GM21786 (cell line): ENCODE measurements around the gene TAC3.
A peak's percentile ranks its signal among the peaks of the same experiment; 100 is the strongest.

Experiments used
- ATAC-seq: cut with Tn5 transposase; IDR thresholded peaks from one replicate; pipeline ENCODE4 v1.9.1; 2021; ENCODE audit not compliant: unreplicated experiment

The TAC3 gene

DNA sequence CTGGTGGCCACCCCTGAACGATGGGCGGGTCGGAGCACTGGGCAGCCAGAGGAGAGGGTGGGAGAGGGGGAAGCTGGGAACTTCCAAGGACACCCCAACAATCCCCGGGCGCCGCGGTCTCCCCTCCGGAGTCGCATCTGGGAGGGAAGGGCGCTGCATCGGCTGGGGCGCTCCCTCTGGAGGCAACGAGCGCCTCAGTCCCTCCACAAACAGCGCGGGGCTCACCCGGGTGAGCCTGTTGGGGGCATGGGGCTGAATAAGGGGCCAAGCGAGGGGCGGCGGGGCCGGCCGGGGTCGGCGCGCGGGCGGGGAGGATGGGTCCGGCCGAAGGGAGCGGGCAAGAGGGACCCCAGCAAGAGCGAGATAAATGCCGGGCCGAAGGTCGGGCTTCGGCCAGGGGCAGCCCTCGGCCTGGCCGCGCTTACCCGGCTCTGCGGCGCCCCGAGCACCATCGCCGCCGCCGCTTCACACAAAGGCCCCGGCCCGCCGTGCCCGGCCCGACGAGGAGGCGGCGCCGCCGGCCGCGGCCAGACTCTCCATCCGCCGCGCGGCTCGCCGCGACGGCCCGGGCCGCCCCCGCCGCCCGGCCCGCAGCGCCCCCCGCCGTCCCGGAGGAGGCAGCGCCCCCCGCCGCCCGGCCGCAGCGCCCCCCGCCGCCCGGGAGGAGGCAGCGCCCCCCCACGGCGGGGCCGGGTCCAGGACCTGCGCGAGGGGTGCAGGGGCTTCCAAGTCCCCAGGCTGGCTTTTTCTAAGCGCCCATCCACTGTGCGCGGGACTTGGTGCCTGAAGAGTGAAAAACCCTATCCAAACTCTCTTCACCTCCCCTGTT is 10.1 kb downstream of the TAC3 start, which contains the start of gene ZBTB39:
TSS of gene ZBTB39 (minus strand) at position 567 of the 829 bp plus-strand sequence. CDS start 1,629 bp downstream, outside the sequence.
- ATAC-seq, result peak; percentile 55

DNA sequence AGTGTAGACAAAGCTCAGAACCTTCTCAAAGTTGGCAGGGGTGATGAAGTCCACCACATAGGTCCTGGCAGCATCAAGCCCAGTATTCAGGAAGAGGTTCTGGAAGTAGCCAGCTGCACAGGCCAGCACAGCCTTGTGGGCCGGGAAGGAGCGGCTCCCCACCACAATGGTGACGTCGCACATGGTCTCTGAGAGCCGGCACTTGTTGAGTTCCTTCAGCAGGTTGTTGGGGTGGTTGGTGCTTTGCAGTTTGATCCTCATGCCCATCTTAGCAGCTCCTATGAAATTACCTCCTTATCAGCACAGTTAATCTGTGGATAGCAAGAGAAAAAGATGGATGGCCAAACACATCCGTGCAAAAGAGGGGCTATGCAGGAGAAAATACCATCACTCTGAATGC is 11.7 kb downstream of the TAC3 start:
- no peak for ATAC-seq

DNA sequence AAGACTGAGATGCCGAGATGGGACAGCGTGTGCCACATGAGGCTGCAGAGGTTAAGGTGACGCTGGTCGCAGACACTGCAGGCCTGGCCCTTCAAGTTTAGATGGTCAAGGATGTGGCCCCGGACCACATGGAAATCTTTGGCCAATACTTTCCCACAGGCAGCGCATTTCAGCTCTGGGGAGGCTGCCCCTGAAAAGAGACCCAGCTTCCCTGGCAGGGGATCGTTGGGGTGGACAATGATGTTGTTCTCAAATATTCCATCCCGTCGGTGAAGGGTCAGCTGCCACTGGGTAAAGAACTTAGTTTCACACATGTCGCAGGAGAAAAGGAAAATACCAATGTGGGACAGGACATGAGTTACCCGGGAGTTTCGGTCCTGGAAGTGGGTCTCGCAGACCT is 12.9 kb downstream of the TAC3 start:
- ATAC-seq, result no peak

DNA sequence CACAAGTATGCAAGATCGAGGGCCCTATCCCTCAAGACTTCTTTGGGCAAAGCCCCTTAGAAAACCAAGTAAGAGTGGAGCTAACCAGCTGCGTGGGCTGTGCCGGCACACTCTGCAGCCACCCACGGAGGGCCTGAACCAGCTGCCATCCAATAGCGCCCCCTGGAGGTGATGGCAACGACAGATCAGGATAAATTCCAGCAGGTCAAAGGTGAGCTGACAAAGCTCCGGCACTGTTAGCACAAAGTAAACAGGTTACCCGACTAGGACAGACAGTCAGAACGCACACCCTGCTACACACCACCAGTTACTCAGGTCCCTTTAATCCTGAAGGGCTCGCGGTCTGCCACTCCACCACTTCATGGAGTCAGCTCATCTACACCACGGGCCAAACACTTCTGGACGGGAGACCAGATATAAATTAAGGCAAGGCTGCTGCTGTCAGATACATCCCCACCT is 14.9 kb downstream of the TAC3 start:
- ATAC-seq, result no peak

DNA sequence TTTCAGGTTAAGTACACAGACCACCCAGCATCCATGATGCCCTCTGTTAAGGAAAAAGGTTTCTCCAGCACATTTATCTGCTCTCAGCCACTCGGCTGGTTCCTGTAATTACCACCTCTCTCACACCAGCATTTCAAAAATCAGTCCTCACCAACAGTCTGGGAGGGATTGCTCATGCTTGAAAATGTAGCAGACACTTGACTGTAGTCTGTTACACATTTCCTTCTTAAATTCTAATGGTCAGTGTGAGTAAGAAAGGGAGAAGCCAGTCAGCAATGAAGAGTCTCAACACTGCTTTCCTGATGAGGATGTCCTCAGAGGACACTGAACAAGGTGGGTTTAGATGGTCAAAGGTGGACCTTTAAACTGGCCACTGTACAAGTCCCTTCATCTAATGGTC is 15.9 kb downstream of the TAC3 start:
- ATAC-seq, result no peak

DNA sequence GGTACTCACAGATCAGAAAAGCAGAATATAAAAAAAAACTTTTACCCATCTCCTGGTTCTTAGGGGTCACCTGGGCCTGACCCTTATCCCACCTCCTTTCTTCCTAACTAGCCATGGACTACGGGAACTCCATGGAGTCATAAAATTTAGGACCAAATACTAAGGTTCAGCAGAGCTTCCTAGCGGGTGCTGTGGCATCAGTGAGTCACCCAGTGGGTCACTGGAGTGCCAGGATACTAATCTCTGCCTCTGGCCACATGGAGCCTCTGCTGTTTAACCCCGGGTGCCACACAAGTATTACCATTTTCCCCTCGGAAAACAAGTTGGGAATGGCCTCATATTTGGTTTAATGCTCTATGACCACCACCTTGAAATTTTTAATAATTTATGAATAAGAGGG is 16.9 kb downstream of the TAC3 start:
- no peak for ATAC-seq

DNA sequence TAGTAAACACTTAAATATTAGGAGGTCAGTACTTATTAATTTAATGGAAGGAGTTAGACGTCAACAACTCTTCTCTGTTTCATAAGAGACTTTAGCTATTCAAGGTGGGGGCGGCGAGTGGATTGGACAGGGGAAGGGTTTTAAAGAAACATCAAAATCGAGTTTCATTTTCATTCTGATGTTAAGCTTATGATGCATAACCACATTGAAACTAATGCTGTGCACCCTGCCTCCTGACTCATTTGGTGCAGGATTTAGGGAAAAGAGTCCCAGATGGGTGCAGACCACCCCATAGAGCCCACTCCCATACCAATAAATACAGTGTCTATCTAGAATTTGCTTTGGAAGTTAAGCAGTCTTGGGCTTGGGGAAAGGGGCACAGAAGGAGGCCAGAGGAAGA is 17.3 kb downstream of the TAC3 start:
- peak; percentile 77 for ATAC-seq

DNA sequence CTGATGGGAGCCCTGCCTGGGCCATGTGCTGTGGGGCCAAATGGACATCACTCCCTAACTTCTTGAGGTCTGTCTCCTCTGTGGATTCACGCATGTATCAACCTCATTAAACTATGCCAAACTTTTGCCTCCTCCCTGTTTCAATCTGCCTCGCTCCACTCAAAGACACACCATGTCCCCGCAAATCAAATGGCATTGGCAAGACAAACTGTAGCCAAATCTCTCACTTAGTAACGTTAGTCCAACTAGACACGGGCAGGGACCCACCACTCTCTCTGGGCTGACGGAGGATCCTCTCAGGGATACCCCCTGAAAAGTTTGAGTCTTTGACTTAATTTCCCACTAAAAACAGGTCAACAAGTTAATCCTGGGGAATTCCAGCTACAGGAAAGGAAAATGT is 18.0 kb downstream of the TAC3 start:
- no peak for ATAC-seq

DNA sequence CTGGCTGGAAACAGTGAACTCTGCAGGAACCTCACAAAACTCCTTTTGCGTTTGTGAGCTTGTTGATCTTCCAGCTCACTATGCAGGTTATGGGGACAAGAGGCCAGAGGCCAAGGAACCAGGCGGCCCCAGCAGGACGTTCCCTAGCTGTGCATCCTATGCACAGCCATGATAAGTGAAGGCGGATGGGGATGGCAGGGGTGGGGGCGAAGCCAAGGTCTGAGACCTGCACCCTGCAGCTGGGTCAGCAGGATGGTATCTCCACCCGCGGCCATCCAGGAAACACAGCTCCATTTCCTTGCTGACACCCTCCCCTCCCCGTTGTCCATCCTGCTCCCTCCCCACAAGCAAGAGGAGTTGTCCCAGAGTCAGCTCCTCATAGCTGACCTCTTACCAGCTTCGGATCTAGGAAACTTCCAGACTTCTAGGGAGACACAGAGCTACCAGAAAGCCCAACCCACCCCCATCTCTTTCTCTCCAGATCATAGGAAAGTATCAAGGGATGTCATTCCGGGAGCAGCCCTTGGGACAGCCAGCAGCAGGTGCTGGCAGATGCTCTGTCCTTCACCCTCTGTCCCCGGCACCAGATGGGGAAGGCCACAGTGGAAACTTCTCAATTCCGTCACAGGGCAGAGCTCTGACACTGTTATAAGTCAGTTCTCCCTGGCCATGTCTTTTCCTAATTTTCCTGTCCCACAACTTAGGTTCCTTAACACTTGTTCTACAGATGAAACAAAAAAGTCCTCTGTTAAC is 19.4 kb downstream of the TAC3 start:
- no peak for ATAC-seq

DNA sequence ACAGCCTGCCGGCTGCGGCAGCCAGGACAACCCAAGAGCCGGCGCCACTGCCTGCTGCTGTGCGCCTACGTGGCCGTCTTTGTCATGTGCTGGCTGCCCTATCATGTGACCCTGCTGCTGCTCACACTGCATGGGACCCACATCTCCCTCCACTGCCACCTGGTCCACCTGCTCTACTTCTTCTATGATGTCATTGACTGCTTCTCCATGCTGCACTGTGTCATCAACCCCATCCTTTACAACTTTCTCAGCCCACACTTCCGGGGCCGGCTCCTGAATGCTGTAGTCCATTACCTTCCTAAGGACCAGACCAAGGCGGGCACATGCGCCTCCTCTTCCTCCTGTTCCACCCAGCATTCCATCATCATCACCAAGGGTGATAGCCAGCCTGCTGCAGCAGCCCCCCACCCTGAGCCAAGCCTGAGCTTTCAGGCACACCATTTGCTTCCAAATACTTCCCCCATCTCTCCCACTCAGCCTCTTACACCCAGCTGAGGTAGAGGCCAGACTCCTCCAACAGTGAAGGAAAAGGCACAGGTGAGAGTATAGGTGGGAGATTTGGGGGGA is 20.3 kb downstream of the TAC3 start:
- no peak for ATAC-seq

DNA sequence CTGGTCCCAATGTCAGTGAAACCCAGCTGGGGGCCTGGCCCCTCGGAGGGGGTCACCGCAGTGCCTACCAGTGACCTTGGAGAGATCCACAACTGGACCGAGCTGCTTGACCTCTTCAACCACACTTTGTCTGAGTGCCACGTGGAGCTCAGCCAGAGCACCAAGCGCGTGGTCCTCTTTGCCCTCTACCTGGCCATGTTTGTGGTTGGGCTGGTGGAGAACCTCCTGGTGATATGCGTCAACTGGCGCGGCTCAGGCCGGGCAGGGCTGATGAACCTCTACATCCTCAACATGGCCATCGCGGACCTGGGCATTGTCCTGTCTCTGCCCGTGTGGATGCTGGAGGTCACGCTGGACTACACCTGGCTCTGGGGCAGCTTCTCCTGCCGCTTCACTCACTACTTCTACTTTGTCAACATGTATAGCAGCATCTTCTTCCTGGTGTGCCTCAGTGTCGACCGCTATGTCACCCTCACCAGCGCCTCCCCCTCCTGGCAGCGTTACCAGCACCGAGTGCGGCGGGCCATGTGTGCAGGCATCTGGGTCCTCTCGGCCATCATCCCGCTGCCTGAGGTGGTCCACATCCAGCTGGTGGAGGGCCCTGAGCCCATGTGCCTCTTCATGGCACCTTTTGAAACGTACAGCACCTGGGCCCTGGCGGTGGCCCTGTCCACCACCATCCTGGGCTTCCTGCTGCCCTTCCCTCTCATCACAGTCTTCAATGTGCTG is 21.0 kb downstream of the TAC3 start:
- ATAC-seq, result no peak

DNA sequence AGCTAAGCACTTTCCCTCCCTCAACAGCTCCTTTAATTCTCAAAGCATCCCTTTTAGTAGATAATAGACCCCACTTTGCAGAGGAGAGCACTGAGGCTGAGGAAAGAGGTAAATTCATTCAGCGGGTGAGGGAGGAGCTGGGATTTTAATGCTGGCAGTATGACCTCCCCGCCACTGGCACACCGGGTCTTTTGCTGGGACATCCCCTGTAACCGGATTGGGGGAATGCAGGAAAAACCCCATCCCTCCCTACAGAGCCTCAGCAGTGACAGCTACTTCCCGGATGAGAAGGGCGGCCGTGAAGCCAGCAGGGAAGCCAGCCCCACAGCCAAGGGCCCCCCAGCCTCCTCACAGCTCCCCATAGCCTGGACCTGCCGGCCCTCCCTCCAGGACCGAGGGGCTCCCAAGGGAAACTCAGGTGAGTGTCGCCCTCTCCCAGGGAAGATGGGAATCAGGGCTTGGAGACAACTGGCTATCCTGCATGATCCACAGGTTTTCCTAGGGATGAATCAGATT is 22.0 kb downstream of the TAC3 start:
- no peak for ATAC-seq

DNA sequence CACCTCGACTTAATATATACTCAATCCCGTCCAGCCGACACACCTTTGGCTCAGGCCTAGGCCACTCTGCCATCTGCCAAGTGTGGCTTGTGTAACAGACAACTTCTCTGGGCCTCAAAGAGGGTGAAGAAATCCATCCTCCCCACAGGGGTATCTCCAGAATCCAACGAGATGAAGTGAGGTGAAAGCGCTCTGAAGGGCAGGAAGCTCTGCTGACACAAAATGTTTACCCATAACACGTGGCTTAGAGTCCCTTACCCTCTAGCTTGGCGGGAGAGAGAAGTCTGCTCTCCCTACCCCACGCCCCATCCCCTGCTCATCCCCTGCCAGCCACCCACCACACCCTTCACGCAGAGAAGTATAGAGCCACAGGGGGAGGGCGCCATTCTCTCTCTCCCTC is 23.0 kb downstream of the TAC3 start:
- ATAC-seq, result no peak

DNA sequence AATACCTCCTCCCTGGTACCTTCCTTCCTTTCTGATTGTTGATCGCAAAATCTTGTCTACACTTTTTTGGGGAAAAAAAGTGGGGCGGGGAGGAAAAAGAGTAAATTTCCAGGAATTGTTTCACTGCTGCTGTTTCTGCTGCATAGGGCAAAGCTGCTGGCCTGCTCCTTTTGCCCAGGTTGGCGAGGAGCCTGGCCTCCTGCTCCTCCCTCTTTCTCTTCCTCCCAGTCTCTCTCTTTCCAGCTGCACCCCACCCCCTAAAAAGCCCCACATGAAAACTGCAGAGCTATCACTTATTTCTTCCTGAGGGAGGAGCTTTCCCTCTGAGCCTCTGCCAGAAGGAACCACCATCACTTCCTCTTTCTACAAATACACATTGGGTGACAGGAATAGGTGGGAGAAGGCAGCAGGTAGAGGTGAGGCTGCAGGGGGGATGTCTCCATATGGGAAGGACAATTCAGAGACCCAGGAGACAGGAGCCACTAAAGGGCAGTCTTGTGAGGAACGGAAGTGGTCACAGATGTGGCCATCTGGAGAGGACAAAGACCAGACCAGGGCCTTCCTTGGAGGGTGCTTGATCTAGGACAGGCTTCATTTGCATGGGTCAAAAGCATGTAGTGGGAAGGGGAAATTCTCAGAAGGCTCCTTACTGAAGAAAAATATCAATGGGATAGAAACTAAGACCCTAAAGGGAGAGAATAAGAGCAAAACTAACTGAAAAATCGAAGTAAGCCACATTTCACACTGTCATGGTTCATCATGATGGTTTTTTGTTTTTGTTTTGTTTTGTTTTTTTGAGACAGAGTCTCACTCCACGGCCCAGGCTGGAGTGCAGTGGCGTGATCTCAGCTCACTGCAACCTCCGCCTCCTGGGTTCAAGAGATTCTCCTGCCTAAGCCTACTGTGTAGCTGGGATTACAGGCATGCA is 24.7 kb downstream of the TAC3 start:
- ATAC-seq, result no peak

DNA sequence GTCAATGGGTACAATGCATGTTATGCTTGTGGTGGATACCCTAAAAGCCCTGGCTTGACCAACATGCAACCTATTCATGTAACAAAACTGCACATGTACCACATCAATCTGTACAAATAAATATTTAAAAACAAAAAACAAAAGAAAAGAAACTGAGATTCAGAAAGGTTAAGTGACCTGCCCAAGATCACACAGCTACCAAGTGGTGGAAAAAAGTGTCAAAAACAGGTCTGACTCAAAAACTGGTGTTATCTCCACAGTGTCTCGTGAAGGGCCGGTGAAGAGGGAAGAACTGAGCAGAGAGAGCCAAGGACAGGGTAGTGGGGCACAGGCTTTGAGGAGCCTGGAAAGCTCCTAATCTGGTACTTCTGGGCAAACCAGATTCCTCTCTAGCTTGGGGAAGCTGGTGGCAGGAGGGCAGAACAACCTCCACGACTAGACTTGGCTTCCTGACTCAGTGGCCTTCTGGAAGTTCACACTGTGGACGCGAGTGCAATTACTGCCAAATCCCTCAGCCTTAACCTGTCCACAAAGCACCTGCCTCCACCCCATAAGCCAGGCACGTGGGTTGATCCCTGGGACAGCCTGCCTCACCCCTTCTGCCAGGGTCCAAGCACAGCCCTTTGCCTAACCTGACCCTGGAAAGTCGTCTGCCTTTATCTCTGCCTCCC is 25.5 kb downstream of the TAC3 start:
- no peak for ATAC-seq

DNA sequence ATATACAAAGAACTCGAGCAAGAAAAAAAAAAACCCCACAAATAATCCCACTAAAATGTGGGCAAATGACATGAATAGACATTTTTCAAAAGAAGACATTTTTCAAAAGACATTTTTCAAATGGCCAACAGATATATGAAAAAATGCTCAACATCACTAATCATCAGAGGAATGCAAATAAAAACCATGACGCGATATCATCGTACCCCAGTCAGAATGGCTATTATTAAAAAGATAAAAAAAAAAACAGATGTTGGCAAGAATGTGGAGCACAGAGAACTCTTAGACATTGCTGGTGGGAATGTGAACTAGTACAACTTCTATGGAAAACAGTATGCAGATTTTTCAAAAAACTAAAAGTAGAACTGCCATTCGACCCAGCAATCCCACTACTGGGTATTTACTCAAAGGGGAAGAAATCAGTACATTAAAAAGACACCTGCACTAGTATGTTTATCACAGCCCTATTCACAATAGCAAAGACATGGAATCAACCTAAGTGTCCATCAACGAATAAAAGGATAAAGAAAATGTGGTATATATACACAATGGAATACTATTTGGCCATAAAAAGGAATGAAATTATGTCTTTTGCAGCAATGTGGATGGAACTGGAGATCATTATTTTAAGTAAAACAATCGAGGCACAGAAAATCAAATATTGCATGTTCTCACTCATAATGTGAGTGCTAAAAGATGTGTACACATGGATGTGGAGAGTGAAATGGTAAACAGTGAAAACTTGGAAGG is 26.3 kb downstream of the TAC3 start:
- ATAC-seq, result no peak

DNA sequence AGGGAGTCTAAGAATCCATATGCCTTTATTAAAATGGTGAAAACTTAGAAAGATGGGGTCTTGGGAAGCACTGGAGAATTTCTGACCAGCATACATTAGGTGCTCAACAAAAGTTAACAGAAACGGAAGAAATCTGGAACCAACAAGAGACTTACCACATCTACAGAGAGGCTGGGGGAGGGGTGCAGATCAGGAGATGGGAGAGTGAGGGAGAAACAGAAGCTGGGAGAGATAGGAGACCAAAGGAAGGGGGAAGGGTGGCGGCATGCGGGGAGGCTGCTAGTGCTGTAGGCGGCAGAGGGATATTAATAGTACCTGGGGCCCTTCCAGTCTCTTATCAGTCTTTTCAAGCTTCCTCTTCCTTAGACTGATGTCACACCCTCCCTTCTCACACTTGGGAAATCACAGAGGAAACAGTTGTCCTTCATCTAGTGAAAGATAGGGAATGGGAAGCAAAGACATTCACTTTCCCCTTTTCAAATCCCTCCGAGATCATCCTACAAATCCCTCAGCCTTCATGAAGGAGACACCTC is 28.1 kb downstream of the TAC3 start:
- no peak for ATAC-seq

DNA sequence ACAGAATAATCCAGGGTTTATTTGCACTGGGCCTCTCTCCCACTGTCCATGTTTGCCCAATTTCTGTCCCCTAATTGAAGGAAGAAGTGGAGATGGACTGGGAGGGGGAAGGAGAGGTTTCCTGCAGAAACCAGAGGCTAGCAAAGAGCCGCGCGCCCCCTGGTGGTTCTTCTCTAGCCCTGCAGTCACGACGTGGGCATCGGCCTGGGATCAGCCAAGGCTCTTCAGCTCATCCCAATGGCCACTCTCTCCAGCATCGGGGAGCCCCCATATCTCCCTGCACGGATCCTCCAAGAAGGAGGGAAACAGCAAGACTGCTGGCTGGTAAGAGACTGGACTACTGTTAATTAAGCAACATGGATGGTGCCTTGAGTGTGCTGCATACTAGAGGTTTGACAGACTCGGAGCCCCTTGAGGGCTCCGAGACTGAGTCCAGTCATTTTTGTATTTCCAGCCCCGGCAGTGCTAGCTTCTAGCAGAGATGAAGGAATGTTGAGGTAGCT is 28.7 kb downstream of the TAC3 start:
- peak; percentile 55 for ATAC-seq
